ENCODE results near the gene LPCAT2.

LPCAT2 gene

DNA sequence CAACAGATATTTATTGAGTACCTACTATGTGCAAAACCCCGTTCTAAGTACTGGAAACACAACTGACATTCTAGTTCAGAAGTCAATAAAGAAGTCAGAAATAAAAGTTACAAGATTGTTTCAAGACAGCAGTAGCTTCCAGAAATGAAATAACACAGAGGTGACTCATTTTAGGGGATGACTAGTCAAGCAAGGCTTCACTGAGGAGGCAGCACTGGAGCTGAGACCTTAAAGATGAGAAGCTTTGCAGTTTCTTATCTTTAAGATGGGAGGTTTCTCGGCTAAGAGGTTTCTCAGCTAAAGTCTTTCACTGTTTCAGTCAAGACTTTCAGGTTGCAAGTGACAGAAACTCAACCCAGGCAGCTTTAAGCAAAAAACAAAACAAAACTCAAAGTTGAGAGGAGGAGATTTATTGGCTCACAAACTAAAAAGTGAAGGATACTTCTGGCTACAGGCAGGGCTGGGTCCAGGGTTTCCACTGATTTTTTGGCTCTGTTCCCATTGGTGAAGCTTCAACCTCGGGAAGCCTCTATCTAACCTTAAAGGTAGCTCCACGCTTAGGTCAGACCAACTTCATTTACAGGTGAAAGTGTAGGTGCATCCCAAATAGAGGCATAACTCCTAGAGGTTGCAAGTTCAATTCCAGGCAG, 37.3 kb upstream of the LPCAT2 start:
- H3K9ac ChIP-seq (ENCODE audit: low read depth in 1 of 2, low read length in 2 of 2) = no peak overlapping the region
- H3K27me3 ChIP-seq (ENCODE audit: control insufficient read depth in 1 of 2, insufficient read depth in 2 of 2, low read length in 2 of 2) = no peaks in the 10 kb centered on the region
- H3K9me3 ChIP-seq (ENCODE audit: control insufficient read depth in 1 of 2, low read length in 2 of 2) = no peaks in the 10 kb centered on the region
- H3K4me1 ChIP-seq (ENCODE audit: control insufficient read depth in 1 of 2, insufficient read depth in 2 of 2, low read length in 2 of 2) = no peaks in the 10 kb centered on the region
- H3K27ac ChIP-seq (ENCODE audit: low read depth, low read length) = no peak overlapping the region
- H3K4me3 ChIP-seq (ENCODE audit: low read depth in 1 of 2, low read length in 2 of 2) = no peak overlapping the region
- no peaks in the 10 kb centered on the region for H3K36me3 ChIP-seq (ENCODE audit: control insufficient read depth in 1 of 2, insufficient read depth in 2 of 2, low read length in 2 of 2)

DNA sequence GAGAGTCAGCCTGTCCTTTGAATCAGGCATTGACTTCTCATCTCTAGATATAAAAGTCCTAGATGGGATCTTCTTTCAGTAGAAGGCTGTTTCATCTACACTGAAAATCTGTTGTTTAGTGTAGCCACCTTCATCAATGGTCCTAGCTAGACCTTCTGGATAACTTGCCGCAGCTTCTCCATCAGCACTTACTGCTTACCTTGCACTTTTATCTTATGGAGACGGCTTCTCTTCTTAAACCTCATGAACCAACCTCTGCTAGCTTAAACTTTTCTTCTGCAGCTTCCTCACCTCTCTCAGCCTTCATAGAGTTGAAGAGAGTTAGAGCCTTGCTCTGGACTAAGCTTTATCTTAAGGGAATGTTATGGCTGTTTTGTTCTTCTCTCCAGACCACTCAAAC, 35.3 kb upstream of the LPCAT2 start:
- no peaks in the 10 kb centered on the region for H3K9me3 ChIP-seq (ENCODE audit: control insufficient read depth in 1 of 2, low read length in 2 of 2)
- no peaks in the 10 kb centered on the region for H3K36me3 ChIP-seq (ENCODE audit: control insufficient read depth in 1 of 2, insufficient read depth in 2 of 2, low read length in 2 of 2)
- H3K27me3 ChIP-seq (ENCODE audit: control insufficient read depth in 1 of 2, insufficient read depth in 2 of 2, low read length in 2 of 2) = peaks cover 3 to 6% of the 10 kb centered on the region in 2 donors
- no peak overlapping the region for H3K9ac ChIP-seq (ENCODE audit: low read depth in 1 of 2, low read length in 2 of 2)
- no peak overlapping the region for H3K27ac ChIP-seq (ENCODE audit: low read depth, low read length)
- no peak overlapping the region for H3K4me3 ChIP-seq (ENCODE audit: low read depth in 1 of 2, low read length in 2 of 2)
- no peaks in the 10 kb centered on the region for H3K4me1 ChIP-seq (ENCODE audit: control insufficient read depth in 1 of 2, insufficient read depth in 2 of 2, low read length in 2 of 2)

DNA sequence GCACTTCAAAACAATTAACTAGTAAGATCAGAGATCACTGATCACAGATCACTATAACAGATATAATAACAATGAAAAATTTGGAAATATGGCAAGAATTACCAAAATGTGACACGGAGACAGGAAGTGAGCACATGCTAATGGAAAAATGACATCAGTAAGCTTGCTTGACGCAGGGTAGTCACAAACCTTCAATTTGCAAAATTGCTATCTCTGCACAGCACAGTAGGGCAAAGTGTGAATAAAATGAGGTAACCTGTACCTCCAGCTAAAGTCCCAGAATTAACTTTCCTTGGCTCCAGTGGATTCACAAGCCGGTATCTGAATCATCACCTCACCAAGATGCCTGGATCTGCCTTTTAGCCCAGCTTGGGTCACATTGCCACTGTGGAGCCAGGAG, 34.1 kb upstream of the LPCAT2 start:
- H3K27ac ChIP-seq (ENCODE audit: low read depth, low read length) = no peak overlapping the region

DNA sequence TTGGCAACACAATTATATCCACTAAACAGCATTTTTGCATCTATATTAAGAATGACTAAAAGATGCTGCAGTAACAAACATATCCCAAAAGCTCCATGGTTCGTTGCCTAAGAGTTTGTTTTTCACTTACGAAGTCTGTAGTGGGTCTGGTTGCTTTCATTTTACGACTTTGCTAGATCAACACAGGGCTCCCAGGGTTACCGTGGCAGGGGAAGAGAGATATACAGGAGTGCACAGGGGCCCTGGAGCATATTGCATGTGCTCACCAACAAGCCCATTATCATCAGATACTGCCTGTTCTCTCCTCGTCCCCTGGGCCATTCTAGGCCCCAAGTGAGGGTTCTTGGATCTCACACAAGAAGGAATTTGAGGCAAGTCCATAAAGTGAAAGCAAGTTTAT, 33.0 kb upstream of the LPCAT2 start:
- no peak overlapping the region for H3K4me3 ChIP-seq (ENCODE audit: low read depth in 1 of 2, low read length in 2 of 2)
- no peak overlapping the region for H3K9ac ChIP-seq (ENCODE audit: low read depth in 1 of 2, low read length in 2 of 2)
- no peaks in the 10 kb centered on the region for H3K36me3 ChIP-seq (ENCODE audit: control insufficient read depth in 1 of 2, insufficient read depth in 2 of 2, low read length in 2 of 2)
- H3K27me3 ChIP-seq (ENCODE audit: control insufficient read depth in 1 of 2, insufficient read depth in 2 of 2, low read length in 2 of 2) = peaks cover 10 to 23% of the 10 kb centered on the region in 2 donors
- no peaks in the 10 kb centered on the region for H3K4me1 ChIP-seq (ENCODE audit: control insufficient read depth in 1 of 2, insufficient read depth in 2 of 2, low read length in 2 of 2)
- no peak overlapping the region for H3K27ac ChIP-seq (ENCODE audit: low read depth, low read length)
- H3K9me3 ChIP-seq (ENCODE audit: control insufficient read depth in 1 of 2, low read length in 2 of 2) = no peaks in the 10 kb centered on the region

More for the DNA sequence above, 34.1 kb upstream of the LPCAT2 start:
- peaks cover 4 to 14% of the 10 kb centered on the region in 2 donors for H3K27me3 ChIP-seq (ENCODE audit: control insufficient read depth in 1 of 2, insufficient read depth in 2 of 2, low read length in 2 of 2)
- H3K4me1 ChIP-seq (ENCODE audit: control insufficient read depth in 1 of 2, insufficient read depth in 2 of 2, low read length in 2 of 2) = no peaks in the 10 kb centered on the region
- no peak overlapping the region for H3K9ac ChIP-seq (ENCODE audit: low read depth in 1 of 2, low read length in 2 of 2)
- no peak overlapping the region for H3K4me3 ChIP-seq (ENCODE audit: low read depth in 1 of 2, low read length in 2 of 2)
- H3K36me3 ChIP-seq (ENCODE audit: control insufficient read depth in 1 of 2, insufficient read depth in 2 of 2, low read length in 2 of 2) = no peaks in the 10 kb centered on the region
- H3K9me3 ChIP-seq (ENCODE audit: control insufficient read depth in 1 of 2, low read length in 2 of 2) = no peaks in the 10 kb centered on the region

DNA sequence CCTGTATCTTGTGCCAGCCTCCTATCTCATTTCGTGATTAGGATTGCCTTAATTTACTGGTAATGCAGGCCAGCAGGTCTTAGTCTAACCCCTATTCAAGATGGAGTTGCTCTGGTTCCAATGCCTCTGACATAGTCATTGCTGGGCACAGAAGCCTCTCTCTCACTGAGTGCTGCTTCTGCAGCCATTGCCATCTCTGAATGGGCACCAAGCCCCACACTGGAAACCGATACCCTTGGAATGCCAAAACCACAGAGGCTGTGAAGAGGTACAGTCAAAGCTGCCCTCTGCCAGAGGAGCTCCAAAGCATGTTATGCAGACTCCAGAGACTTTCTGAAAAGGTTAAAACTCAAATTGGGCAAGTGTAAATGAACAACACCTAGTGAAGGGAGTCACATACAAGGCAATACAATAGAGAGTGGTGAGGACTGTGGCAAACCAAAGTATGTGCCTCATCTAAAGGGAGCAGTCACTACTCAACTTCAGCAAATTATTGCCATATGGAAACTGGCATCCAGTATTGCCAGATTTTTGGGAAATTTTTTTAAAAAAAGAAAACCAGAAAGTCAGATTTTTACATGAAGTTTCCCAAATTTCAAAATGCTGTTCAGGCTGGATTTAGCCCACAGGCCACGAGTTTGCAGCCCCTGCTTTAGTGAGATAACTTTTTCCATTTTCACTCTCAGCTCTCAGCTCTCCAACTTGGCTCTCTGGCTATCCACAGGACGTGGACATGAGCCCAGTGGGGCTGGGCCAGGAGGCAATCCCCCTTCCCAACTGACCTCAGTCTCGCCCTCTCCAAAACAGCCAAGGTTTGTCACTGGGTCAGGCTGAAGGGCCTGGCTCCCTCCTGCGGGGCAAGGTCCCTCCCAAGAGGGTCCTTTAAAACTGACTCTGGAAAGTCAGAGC, 32.0 kb upstream of the LPCAT2 start:
- no peaks in the 10 kb centered on the region for H3K9me3 ChIP-seq (ENCODE audit: control insufficient read depth in 1 of 2, low read length in 2 of 2)
- H3K36me3 ChIP-seq (ENCODE audit: control insufficient read depth in 1 of 2, insufficient read depth in 2 of 2, low read length in 2 of 2) = no peaks in the 10 kb centered on the region
- H3K4me3 ChIP-seq (ENCODE audit: low read depth in 1 of 2, low read length in 2 of 2) = no peak overlapping the region
- H3K4me1 ChIP-seq (ENCODE audit: control insufficient read depth in 1 of 2, insufficient read depth in 2 of 2, low read length in 2 of 2) = no peaks in the 10 kb centered on the region
- peaks cover 11 to 26% of the 10 kb centered on the region in 2 donors for H3K27me3 ChIP-seq (ENCODE audit: control insufficient read depth in 1 of 2, insufficient read depth in 2 of 2, low read length in 2 of 2)
- H3K27ac ChIP-seq (ENCODE audit: low read depth, low read length) = no peak overlapping the region
- H3K9ac ChIP-seq (ENCODE audit: low read depth in 1 of 2, low read length in 2 of 2) = no peak overlapping the region

DNA sequence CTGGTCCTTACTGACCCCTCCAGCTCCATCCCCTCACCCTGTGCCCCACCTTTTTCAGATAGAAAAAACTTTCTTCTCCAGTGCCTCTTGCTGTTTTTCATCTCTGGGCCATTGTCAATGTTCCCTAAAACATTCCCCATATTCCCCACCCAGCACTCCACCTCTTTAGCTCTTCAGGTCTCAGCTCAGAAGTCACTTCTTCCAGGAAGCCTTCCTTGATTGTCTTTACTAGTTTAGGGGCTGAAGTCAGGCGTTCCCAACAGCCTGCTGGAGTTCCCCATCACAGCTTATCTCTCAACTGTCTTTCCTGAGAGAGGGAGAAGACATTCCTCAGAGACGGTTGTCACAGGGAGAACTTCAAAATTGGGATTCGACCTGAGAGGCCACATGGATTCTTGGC, 31.1 kb upstream of the LPCAT2 start:
- Histone ChIP-seq H3K9ac (ENCODE audit: low read depth in 1 of 2, low read length in 2 of 2) (no peak overlapping the region), H3K27ac (ENCODE audit: low read depth, low read length) (peak overlapping the region; percentile 23), H3K36me3 (ENCODE audit: control insufficient read depth in 1 of 2, insufficient read depth in 2 of 2, low read length in 2 of 2) (no peaks in the 10 kb centered on the region), H3K9me3 (ENCODE audit: control insufficient read depth in 1 of 2, low read length in 2 of 2) (no peaks in the 10 kb centered on the region), H3K27me3 (ENCODE audit: control insufficient read depth in 1 of 2, insufficient read depth in 2 of 2, low read length in 2 of 2) (peaks cover 11 to 26% of the 10 kb centered on the region in 2 donors), H3K4me3 (ENCODE audit: low read depth in 1 of 2, low read length in 2 of 2) (no peak overlapping the region), H3K4me1 (ENCODE audit: control insufficient read depth in 1 of 2, insufficient read depth in 2 of 2, low read length in 2 of 2) (no peaks in the 10 kb centered on the region)

DNA sequence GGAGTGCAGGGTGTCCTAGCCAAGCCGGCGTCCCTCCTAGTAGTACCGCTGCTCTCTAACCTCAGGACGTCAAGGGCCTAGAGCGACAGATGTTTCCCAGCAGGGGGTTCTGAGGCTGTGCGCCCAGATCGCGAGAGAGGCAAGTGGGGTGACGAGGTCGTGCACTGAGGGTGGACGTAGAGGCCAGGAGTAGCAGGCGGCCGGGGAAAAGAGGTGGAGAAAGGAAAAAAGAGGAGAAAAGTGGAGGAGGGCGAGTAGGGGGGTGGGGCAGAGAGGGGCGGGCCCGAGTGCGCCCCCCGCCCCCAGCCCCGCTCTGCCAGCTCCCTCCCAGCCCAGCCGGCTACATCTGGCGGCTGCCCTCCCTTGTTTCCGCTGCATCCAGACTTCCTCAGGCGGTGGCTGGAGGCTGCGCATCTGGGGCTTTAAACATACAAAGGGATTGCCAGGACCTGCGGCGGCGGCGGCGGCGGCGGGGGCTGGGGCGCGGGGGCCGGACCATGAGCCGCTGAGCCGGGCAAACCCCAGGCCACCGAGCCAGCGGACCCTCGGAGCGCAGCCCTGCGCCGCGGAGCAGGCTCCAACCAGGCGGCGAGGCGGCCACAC, 29.9 kb upstream of the LPCAT2 start, which contains the start of gene MMP2:
MMP2 (plus strand) TSS at position 372 of the 603 bp plus-strand sequence. CDS start 282 bp downstream, outside the sequence.
- peak within 1 kb of the TSS; percentile 71 for H3K27ac ChIP-seq (ENCODE audit: low read depth, low read length)
- H3K9ac ChIP-seq (ENCODE audit: low read depth in 1 of 2, low read length in 2 of 2) = peak within 1 kb of the TSS; percentile 43 to 51
- no peaks in the 10 kb centered on the region for H3K4me1 ChIP-seq (ENCODE audit: control insufficient read depth in 1 of 2, insufficient read depth in 2 of 2, low read length in 2 of 2)
- H3K36me3 ChIP-seq (ENCODE audit: control insufficient read depth in 1 of 2, insufficient read depth in 2 of 2, low read length in 2 of 2) = no peaks in the 10 kb centered on the region
- H3K27me3 ChIP-seq (ENCODE audit: control insufficient read depth in 1 of 2, insufficient read depth in 2 of 2, low read length in 2 of 2) = peaks cover 11 to 26% of the 10 kb centered on the region in 2 donors
- peak within 1 kb of the TSS; percentile 58 to 60 for H3K4me3 ChIP-seq (ENCODE audit: low read depth in 1 of 2, low read length in 2 of 2)
- H3K9me3 ChIP-seq (ENCODE audit: control insufficient read depth in 1 of 2, low read length in 2 of 2) = no peaks in the 10 kb centered on the region

DNA sequence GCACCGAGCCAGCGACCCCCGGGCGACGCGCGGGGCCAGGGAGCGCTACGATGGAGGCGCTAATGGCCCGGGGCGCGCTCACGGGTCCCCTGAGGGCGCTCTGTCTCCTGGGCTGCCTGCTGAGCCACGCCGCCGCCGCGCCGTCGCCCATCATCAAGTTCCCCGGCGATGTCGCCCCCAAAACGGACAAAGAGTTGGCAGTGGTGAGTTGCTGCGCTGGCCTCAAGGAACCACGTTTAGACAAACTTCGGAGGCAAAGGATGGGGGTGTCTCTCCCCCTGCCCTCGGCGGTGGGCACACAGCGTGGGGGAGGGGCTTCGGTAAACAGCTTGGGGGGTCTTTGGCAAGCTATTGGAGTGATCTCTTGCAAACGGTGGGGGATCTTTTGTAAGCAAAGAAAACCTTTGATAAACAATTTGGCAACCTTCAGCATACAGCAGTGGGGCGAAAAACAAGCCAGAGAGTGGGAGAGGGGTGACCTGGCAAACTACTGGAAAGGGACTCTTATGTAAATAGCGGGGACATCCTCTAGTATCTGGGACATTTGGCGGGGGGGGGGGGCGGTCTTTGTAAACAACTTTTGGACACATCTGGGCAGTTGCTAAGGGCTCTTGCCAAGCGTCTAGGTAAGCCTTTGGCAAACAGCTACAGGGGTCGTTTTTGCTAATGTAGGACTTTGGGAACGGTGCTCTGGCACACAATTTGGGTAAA, 29.3 kb upstream of the LPCAT2 start:
- H3K27ac ChIP-seq (ENCODE audit: low read depth, low read length) = peak overlapping the region; percentile 71
- peaks cover 11 to 26% of the 10 kb centered on the region in 2 donors for H3K27me3 ChIP-seq (ENCODE audit: control insufficient read depth in 1 of 2, insufficient read depth in 2 of 2, low read length in 2 of 2)
- no peaks in the 10 kb centered on the region for H3K9me3 ChIP-seq (ENCODE audit: control insufficient read depth in 1 of 2, low read length in 2 of 2)
- peak overlapping the region; percentile 43 to 51 for H3K9ac ChIP-seq (ENCODE audit: low read depth in 1 of 2, low read length in 2 of 2)
- H3K4me3 ChIP-seq (ENCODE audit: low read depth in 1 of 2, low read length in 2 of 2) = peak overlapping the region; percentile 58 to 60
- no peaks in the 10 kb centered on the region for H3K4me1 ChIP-seq (ENCODE audit: control insufficient read depth in 1 of 2, insufficient read depth in 2 of 2, low read length in 2 of 2)
- peaks cover 0 to under 1% of the 10 kb centered on the region in 2 donors for H3K36me3 ChIP-seq (ENCODE audit: control insufficient read depth in 1 of 2, insufficient read depth in 2 of 2, low read length in 2 of 2)

DNA sequence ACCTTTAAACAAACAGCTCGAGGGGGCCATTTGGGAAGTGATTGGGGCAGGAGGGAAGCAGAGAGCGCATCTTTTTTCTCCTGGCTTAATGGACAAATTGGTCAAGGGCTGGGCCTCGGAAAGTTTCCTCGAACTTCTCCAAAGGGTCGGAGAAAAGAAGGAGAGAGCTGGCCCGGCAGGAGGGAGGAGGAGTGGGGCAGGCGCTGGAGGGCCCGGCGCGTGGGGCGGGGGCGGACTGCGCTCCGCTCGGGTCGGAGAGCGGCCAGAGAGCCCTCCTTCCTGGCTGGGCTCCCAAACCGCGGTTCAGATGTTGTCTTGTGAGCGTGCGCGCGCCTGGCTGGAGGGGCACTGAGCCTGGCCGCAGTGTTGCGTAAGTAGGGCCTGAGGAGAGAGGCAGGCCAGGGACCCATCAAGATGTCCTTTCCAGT, 28.6 kb upstream of the LPCAT2 start:
- H3K36me3 ChIP-seq (ENCODE audit: control insufficient read depth in 1 of 2, insufficient read depth in 2 of 2, low read length in 2 of 2) = peaks cover 0 to 3% of the 10 kb centered on the region in 2 donors
- peak overlapping the region; percentile 43 to 51 for H3K9ac ChIP-seq (ENCODE audit: low read depth in 1 of 2, low read length in 2 of 2)
- H3K4me3 ChIP-seq (ENCODE audit: low read depth in 1 of 2, low read length in 2 of 2) = peak overlapping the region; percentile 58 to 60
- peak overlapping the region; percentile 59 for H3K27ac ChIP-seq (ENCODE audit: low read depth, low read length)
- H3K4me1 ChIP-seq (ENCODE audit: control insufficient read depth in 1 of 2, insufficient read depth in 2 of 2, low read length in 2 of 2) = no peaks in the 10 kb centered on the region
- no peaks in the 10 kb centered on the region for H3K9me3 ChIP-seq (ENCODE audit: control insufficient read depth in 1 of 2, low read length in 2 of 2)
- peaks cover 11 to 26% of the 10 kb centered on the region in 2 donors for H3K27me3 ChIP-seq (ENCODE audit: control insufficient read depth in 1 of 2, insufficient read depth in 2 of 2, low read length in 2 of 2)

All from duodenal mucosa (tissue), 2 donors.